GM19025 (cell line): ENCODE results near the gene SART1.

Experiments
- ATAC-seq: cut with Tn5 transposase; IDR thresholded peaks from one replicate; pipeline ENCODE4 v1.9.1; 2021; ENCODE audit warnings: mild to moderate bottlenecking, low read depth, moderate library complexity; ENCODE audit not compliant: unreplicated experiment

The SART1 gene

GRCh38 chr11:65961267-65962140 lies at the start of gene SART1:
TSS of gene SART1 (plus strand) at chr11:65961734. CDS start at chr11:65961781, 47 bp downstream.
- peak; percentile 79 for ATAC-seq

DNA sequence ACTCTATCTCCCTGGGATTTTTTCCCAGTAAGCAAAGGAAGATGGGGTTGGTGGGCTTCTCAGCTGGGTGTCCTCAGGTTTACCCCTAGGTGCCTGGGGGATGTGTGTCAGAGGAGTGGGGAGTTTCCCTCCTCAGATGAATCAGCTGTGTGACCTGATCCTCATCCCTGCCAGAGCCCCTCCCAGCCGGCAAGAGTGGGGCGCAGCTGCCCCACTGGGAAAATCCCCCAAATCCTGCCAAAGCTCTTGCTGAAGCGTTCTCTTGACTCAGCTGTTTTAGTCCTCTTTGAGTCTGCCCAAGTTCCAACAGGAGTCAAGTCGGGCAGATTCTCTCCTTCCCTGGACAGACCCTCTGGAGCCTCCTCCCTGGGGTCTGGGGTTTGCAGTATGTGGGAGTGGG lies 48.7 kb upstream of the SART1 start:
- no peak for ATAC-seq

GRCh38 chr11:65915101-65915820 lies 46.3 kb upstream of the SART1 start:
- no peak for ATAC-seq

DNA sequence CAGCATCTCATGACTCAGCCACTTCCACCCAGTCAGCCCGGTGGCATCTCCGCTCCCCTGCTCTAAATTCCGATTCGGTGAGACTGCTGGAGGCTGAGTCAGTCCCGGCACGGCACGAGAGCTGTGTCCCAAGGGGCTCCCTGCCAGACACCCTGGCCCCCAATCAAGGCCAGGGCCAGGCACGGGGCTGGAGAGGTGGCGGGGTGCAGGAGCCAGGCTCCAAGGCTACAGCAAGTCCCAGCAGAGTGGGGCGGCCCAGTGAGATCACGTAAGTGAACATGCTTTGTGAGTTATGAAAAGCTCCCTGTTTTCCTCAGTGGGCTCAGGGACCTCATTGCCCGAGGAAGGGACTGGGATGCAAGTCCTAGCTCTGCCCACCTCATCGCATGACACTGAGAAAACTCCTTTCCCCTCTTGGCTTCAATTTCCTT lies 45.7 kb upstream of the SART1 start:
- ATAC-seq, result no peak

- ATAC-seq, result no peak
Observed at GRCh38 chr11:65916391-65916790, 45.1 kb upstream of the SART1 start.

GRCh38 chr11:65917077-65917433 lies 44.5 kb upstream of the SART1 start:
- ATAC-seq, result no peak

GRCh38 chr11:65917434-65918210 lies 43.9 kb upstream of the SART1 start:
- no peak for ATAC-seq

DNA sequence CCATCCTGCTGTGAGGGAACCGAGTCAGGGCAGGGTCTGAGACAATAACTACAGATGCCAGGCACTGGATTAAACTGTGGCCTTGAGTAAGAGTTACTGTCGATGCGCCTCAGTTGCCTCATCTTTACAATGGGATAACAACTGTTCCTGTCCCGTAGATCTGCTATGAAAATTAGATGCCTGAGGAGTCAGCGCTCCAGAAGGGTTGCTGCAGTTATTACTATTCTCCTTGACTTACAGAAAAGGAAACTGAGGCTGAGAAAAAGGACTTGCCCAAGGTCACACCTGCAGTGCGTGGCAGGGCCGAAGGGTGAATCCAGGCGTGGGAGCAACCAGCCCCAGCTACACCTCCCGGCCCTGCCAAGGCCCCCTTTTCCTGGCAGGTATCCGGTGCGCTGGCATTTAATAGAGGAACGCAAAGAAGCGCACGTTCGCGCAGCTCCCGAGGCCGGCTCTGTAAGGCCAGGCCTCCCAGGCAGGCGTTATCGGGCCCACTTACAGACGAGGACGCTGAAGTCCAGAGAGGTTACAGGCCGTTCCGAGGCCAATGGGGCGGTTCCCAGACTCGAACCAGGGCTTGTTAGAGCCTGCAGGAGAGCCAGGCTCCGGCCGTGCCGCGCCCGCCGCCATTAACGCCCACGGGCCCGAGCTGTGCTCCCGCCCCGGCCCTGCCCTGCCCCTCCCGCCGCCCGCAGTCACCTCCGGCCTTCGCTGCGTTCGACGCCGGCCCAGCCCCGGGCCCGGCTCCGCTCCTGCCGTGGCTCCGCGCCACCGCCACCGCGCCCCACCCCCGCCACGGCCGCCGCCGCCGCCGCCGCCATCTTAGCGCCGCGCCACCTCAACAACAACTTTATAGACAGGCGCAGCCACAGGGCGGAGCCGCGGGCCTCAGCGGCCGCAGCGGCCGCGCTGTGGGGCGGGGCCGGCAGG lies 43.1 kb upstream of the SART1 start, which contains the start of gene C11orf68:
Gene C11orf68 (minus strand): TSS at position 852 of the 930 bp plus-strand sequence. CDS start 31 bp downstream, at position 821.
- ATAC-seq, result peak; percentile 43

DNA sequence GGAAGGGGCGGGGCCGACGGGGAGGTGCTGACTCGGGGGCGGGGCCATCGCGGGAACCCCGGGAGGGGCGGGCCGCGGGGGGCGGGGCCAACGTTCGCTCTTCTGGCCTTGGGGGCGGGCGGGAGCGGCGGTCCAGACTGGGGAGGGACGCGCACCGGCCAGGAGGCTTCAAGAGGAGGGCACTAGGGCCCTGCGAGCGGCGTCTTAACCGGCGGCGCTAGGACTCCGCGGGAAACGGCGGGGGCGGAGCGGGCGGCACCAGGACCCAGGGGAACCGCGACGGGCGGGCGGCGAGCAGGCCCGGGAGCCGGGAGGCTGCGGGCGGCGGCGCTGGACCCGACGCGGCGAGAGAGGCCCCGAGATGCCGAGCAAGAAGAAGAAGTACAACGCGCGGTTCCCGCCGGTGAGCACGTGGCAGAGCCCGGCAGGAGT lies 42.4 kb upstream of the SART1 start, which contains the start of gene DRAP1:
Gene DRAP1 (plus strand): TSS at position 286 of the 432 bp plus-strand sequence. CDS start 76 bp downstream, at position 362.
- peak; percentile 85 for ATAC-seq

DNA sequence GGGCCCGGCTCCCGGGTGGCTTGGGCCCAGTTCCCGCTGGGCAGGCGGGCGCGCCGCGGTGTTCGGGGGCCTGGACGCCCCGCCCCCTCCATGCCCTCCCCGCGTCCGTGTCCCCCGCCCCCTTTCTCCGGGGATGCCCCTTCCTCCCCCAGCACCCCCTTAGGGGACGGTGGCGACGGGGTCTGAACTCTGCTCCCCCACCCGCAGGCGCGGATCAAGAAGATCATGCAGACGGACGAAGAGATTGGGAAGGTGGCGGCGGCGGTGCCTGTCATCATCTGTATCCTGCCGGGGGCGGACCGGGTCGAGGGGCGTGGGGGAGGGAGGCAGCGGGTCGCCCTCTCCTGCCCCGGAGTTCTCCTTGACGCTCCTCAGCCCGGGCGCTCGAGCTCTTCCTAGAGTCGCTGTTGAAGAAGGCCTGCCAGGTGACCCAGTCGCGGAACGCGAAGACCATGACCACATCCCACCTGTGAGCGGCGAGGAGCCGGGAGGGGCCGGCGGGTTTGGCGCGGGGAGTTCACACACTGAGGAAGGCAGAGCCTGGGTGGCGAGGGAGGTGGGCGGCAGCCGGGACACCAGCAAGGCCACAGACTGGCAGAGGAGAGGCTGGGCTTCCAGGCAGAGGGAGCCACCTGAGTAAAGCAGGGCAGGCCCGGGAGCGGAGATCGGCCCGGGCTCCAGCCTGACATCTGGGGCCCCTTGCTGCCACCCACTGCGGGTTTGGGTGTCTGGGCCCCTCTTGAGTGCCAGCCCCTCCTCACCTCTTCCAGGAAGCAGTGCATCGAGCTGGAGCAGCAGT lies 41.8 kb upstream of the SART1 start:
- peak; percentile 40 for ATAC-seq

- ATAC-seq, result no peak
Observed at GRCh38 chr11:65920372-65920802, 41.1 kb upstream of the SART1 start.

DNA sequence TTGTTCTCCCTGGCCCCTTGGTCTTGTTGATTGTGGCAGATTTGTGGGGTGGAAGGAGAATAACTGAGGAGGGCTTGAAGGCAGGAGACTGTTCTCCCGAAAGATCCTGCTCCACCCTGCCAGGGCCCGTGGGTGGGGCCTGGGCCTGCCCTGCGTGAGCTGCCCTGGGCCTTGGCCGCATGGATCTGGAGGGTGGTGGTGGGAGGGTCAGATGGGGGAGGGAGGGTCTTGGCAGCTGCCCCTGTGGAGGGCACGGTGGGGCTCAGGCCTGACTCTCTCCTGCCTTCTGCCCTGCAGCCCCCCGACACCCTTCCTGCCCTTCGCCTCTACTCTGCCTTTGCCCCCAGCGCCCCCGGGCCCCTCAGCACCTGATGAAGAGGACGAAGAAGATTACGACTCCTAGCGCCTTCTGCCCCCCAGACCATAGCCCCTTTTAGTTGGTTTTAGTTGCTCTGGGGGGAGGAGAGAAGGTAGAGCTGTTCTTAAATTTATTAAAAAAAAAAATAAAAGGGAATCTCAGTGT lies 40.4 kb upstream of the SART1 start:
- no peak for ATAC-seq

- ATAC-seq, result no peak
Observed at GRCh38 chr11:65921876-65922275, 39.7 kb upstream of the SART1 start.

DNA sequence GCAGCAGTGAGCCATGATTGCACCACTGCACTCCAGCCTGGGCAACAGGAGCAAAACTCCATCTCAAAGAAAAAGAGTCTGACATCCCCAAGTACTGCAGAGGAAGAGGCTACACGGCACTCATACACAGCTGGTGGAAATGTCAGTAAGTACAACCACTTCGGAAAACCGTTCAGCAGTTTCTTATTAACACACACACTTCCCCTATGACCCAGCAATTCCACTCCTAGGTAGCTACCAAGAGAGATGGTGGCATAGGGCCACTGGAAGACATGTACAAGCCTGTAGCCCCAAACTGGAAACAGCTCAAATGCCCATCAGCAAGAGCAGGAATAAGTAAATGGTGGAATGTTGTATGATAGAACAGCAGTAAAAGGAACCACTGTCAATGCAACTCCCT lies 39.0 kb upstream of the SART1 start:
- no peak for ATAC-seq

DNA sequence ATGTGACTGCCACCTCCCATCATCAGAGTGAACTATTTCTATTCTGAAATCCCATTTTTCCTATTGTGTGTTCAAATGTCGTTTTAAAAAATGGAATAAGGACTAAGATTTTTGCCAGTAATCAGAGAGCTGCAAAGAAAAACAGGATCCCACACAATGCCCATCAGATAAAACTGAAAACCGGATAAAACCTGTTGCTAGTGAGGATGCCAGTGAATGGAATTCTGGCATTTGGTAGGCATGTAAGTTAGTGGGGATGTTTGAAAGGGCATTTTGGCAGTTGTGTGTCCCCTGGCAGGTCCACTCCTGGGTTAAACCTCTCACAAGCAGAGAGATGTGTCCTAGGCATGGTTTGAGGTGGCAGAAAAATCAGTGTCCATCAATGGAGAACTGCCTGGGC lies 36.1 kb upstream of the SART1 start:
- no peak for ATAC-seq

GRCh38 chr11:65927904-65928397 lies 33.6 kb upstream of the SART1 start:
- ATAC-seq, result peak; percentile 77

DNA sequence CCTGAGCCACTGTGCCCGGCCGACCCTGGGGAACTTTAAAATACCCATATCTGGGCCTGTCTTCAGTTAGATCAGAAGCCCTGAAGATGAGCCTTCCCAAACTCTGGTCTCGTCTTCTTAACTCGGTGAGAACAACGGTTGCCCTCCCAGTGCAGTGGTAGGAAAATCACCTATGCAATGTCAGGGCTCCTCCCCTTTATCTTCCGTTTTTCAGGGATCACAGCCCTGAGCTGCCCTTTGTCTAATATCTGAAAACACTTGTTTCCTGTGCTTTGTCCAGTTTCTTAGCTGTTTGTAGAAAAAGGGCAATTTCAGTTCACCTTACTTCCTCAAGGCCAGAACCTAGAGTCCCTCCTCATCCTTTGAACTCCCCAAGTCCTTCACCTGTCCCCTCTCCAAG lies 32.9 kb upstream of the SART1 start:
- ATAC-seq, result no peak
